HepG2 (cell line): ENCODE results near the gene LITAFD. TPM values are rescaled to one million over a fixed set of nuclear protein-coding genes. Genes with fewer than 3 reads are reported as not detected.

Source experiments
- AHR ChIP-seq: IDR thresholded peaks from 2 replicates; pipeline ENCODE4 v1.6.1; 2018; ENCODE audit warnings: missing genetic modification reagents, missing compliant biosample characterization
- ATRX ChIP-seq: sonication (generic); formaldehyde crosslinking; IDR thresholded peaks from 2 replicates; pipeline ENCODE4 v1.4.0; 2020; ENCODE audit warnings: missing genetic modification reagents, borderline replicate concordance
- CAMTA2 ChIP-seq: sonication (generic); formaldehyde crosslinking; IDR thresholded peaks from 2 replicates; pipeline ENCODE4 v1.4.0; 2020; ENCODE audit warnings: mild to moderate bottlenecking, missing genetic modification reagents, borderline replicate concordance
- FOXK2 ChIP-seq: fragments of 450-650 bp; IDR thresholded peaks from 2 replicates; pipeline ENCODE4 v1.6.1; 2016
- HDAC6 ChIP-seq: fragments of 200-600 bp; sonication (generic); IDR thresholded peaks from 2 replicates; pipeline ENCODE4 v1.7.0; 2017; ENCODE audit warnings: mild to moderate bottlenecking, antibody characterized with exemption, low read length, low read depth
- ZNF251 ChIP-seq: sonication (generic); formaldehyde crosslinking; IDR thresholded peaks from 2 replicates; pipeline ENCODE4 v1.9.0; 2021; ENCODE audit warnings: mild to moderate bottlenecking, missing genetic modification reagents
- ZNF768 ChIP-seq: sonication (generic); formaldehyde crosslinking; IDR thresholded peaks from 2 replicates; pipeline ENCODE4 v1.4.0; 2020; ENCODE audit warnings: missing genetic modification reagents
- polyA plus RNA-seq, 8 experiments: library from polyadenylated mRNA; depleted of rRNA in 3 of 8; stranded (reverse) in 7 of 8; unstranded in 1 of 8; fragments of >200 nt; fragmentation: Illumina TruSeq in 4 of 8; extraction: Trizol in 4 of 8; gene quantifications; 2 replicates each; pipeline versions ENCODE4 v1.2.1 to v1.2.3, GENCODE V29; 2011 to 2016; ENCODE audit warnings: low read depth in 4 of 8, missing spikeins in 1 of 8, mixed read lengths in 1 of 8; ENCODE audit not compliant: insufficient read depth in 1 of 8
- total RNA-seq, 5 experiments: library from RNA; depleted of rRNA; stranded (reverse); fragments of >200 nt; fragmentation: Illumina TruSeq; extraction: Trizol; gene quantifications; 2 replicates each; pipeline ENCODE4 v1.2.3, GENCODE V29; 2016; ENCODE audit warnings: low read depth in 1 of 5
- TF ChIP-seq, protein P1 (sequence below): sonication (generic); formaldehyde crosslinking; IDR thresholded peaks from 2 replicates; pipeline ENCODE4 v1.5.1; 2020; ENCODE audit warnings: missing genetic modification reagents, mild to moderate bottlenecking, borderline replicate concordance
- TF ChIP-seq, protein P2 (sequence below): sonication (generic); formaldehyde crosslinking; IDR thresholded peaks from 2 replicates; pipeline ENCODE4 v1.4.0; 2020; ENCODE audit warnings: missing genetic modification reagents
- TF ChIP-seq, protein P3 (sequence below): sonication (generic); formaldehyde crosslinking; IDR thresholded peaks from 2 replicates; pipeline ENCODE4 v1.5.1; 2020; ENCODE audit warnings: missing genetic modification reagents, mild to moderate bottlenecking, borderline replicate concordance
- TF ChIP-seq, protein P4 (sequence below): conservative IDR thresholded peaks from 2 replicates; pipeline ENCODE4 v1.6.1; 2018; ENCODE audit warnings: missing genetic modification reagents
- TF ChIP-seq, protein P5 (sequence below): sonication (generic); formaldehyde crosslinking; IDR thresholded peaks from 2 replicates; pipeline ENCODE4 v1.4.0; 2020; ENCODE audit warnings: missing genetic modification reagents, borderline replicate concordance
- TF ChIP-seq, protein P6 (sequence below): sonication (generic); formaldehyde crosslinking; IDR thresholded peaks from 2 replicates; pipeline ENCODE4 v1.9.0; 2021; ENCODE audit warnings: missing genetic modification reagents, borderline replicate concordance

LITAFD gene
- total and polyA plus RNA-seq, 2 of the 13 experiments (the other 11 are each of a cell fraction or from before 2014, with no cell fraction given), result not detected

DNA sequence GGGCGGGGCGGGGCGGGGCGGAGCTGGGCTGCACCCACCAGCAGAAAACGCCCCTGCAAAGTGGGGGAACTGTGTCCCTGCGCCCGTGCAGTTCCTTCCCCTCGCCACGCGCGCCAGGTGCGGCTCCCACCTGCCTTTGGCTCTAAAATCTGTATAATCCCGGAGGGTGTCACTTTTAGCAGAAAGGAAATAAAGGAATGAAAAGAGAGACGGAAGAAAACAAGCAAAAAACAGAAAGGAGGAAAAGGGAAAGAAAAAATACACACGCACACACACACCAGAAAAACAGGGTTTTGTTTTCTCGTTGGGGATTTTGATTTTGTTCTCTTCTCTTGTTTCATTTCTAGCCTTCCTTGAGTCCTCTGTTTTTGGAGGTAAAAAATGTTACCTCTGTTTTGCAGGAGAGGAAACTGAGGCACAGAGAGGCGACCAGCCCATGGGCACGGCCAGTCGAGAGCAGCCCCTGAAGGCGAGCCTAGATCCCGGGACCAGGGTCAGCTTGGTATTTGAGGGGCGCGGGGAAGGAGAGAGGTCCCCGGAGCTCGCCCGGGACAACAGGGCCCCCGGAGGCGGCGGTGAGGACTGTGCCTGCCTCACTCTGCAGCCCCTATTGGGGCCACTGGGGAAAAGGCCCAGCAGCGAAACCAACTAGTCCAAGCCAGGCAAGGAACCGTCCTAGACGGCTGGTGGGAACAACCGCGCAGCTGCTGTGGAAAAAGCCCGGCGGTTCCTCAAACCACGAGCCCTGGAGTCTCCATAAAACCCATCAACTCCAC lies 12.8 kb upstream of the LITAFD start (continued):
- TF ChIP-seq, protein P1, sequence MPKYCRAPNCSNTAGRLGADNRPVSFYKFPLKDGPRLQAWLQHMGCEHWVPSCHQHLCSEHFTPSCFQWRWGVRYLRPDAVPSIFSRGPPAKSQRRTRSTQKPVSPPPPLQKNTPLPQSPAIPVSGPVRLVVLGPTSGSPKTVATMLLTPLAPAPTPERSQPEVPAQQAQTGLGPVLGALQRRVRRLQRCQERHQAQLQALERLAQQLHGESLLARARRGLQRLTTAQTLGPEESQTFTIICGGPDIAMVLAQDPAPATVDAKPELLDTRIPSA (CRISPR knock-in tag), result no peak
- TF ChIP-seq, protein P2, sequence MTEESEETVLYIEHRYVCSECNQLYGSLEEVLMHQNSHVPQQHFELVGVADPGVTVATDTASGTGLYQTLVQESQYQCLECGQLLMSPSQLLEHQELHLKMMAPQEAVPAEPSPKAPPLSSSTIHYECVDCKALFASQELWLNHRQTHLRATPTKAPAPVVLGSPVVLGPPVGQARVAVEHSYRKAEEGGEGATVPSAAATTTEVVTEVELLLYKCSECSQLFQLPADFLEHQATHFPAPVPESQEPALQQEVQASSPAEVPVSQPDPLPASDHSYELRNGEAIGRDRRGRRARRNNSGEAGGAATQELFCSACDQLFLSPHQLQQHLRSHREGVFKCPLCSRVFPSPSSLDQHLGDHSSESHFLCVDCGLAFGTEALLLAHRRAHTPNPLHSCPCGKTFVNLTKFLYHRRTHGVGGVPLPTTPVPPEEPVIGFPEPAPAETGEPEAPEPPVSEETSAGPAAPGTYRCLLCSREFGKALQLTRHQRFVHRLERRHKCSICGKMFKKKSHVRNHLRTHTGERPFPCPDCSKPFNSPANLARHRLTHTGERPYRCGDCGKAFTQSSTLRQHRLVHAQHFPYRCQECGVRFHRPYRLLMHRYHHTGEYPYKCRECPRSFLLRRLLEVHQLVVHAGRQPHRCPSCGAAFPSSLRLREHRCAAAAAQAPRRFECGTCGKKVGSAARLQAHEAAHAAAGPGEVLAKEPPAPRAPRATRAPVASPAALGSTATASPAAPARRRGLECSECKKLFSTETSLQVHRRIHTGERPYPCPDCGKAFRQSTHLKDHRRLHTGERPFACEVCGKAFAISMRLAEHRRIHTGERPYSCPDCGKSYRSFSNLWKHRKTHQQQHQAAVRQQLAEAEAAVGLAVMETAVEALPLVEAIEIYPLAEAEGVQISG (CRISPR knock-in tag), result peak; percentile 31; the same call in 1 of the 2 replicates
- TF ChIP-seq, protein P3, sequence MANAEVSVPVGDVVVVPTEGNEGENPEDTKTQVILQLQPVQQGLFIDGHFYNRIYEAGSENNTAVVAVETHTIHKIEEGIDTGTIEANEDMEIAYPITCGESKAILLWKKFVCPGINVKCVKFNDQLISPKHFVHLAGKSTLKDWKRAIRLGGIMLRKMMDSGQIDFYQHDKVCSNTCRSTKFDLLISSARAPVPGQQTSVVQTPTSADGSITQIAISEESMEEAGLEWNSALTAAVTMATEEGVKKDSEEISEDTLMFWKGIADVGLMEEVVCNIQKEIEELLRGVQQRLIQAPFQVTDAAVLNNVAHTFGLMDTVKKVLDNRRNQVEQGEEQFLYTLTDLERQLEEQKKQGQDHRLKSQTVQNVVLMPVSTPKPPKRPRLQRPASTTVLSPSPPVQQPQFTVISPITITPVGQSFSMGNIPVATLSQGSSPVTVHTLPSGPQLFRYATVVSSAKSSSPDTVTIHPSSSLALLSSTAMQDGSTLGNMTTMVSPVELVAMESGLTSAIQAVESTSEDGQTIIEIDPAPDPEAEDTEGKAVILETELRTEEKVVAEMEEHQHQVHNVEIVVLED (CRISPR knock-in tag), result peak; percentile 49; the same call in 1 of the 2 replicates
- TF ChIP-seq, protein P4, sequence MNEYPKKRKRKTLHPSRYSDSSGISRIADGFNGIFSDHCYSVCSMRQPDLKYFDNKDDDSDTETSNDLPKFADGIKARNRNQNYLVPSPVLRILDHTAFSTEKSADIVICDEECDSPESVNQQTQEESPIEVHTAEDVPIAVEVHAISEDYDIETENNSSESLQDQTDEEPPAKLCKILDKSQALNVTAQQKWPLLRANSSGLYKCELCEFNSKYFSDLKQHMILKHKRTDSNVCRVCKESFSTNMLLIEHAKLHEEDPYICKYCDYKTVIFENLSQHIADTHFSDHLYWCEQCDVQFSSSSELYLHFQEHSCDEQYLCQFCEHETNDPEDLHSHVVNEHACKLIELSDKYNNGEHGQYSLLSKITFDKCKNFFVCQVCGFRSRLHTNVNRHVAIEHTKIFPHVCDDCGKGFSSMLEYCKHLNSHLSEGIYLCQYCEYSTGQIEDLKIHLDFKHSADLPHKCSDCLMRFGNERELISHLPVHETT (CRISPR knock-in tag), result no peak
- TF ChIP-seq FOXK2, result peak; percentile 25; the same call in 1 of the 2 replicates
- no peak for TF ChIP-seq ZNF251
- TF ChIP-seq, protein P5, sequence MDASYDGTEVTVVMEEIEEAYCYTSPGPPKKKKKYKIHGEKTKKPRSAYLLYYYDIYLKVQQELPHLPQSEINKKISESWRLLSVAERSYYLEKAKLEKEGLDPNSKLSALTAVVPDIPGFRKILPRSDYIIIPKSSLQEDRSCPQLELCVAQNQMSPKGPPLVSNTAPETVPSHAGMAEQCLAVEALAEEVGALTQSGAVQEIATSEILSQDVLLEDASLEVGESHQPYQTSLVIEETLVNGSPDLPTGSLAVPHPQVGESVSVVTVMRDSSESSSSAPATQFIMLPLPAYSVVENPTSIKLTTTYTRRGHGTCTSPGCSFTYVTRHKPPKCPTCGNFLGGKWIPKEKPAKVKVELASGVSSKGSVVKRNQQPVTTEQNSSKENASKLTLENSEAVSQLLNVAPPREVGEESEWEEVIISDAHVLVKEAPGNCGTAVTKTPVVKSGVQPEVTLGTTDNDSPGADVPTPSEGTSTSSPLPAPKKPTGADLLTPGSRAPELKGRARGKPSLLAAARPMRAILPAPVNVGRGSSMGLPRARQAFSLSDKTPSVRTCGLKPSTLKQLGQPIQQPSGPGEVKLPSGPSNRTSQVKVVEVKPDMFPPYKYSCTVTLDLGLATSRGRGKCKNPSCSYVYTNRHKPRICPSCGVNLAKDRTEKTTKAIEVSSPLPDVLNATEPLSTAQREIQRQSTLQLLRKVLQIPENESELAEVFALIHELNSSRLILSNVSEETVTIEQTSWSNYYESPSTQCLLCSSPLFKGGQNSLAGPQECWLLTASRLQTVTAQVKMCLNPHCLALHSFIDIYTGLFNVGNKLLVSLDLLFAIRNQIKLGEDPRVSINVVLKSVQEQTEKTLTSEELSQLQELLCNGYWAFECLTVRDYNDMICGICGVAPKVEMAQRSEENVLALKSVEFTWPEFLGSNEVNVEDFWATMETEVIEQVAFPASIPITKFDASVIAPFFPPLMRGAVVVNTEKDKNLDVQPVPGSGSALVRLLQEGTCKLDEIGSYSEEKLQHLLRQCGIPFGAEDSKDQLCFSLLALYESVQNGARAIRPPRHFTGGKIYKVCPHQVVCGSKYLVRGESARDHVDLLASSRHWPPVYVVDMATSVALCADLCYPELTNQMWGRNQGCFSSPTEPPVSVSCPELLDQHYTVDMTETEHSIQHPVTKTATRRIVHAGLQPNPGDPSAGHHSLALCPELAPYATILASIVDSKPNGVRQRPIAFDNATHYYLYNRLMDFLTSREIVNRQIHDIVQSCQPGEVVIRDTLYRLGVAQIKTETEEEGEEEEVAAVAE (CRISPR knock-in tag), result 0 out of 2 replicates have a peak, but pooled peaks have one; percentile 35
- TF ChIP-seq, protein P6, sequence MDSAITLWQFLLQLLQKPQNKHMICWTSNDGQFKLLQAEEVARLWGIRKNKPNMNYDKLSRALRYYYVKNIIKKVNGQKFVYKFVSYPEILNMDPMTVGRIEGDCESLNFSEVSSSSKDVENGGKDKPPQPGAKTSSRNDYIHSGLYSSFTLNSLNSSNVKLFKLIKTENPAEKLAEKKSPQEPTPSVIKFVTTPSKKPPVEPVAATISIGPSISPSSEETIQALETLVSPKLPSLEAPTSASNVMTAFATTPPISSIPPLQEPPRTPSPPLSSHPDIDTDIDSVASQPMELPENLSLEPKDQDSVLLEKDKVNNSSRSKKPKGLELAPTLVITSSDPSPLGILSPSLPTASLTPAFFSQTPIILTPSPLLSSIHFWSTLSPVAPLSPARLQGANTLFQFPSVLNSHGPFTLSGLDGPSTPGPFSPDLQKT, result no peak
- peak; percentile 50; the same call in 1 of the 2 replicates for TF ChIP-seq AHR (CRISPR knock-in tag)
- TF ChIP-seq CAMTA2 (CRISPR knock-in tag), result no peak
- peak; percentile 44; the same call in 1 of the 2 replicates for TF ChIP-seq ZNF768 (CRISPR knock-in tag)
- TF ChIP-seq ATRX (CRISPR knock-in tag), result no peak
- no peak for TF ChIP-seq HDAC6
